ENCODE data around the gene ELL3. TPM values are rescaled to one million over a fixed set of nuclear protein-coding genes. Genes with fewer than 3 reads are reported as not detected.

The ELL3 gene
- total and polyA plus RNA-seq, 2 experiments from 2014 or later = 4.3 TPM; not detected in 1

DNA sequence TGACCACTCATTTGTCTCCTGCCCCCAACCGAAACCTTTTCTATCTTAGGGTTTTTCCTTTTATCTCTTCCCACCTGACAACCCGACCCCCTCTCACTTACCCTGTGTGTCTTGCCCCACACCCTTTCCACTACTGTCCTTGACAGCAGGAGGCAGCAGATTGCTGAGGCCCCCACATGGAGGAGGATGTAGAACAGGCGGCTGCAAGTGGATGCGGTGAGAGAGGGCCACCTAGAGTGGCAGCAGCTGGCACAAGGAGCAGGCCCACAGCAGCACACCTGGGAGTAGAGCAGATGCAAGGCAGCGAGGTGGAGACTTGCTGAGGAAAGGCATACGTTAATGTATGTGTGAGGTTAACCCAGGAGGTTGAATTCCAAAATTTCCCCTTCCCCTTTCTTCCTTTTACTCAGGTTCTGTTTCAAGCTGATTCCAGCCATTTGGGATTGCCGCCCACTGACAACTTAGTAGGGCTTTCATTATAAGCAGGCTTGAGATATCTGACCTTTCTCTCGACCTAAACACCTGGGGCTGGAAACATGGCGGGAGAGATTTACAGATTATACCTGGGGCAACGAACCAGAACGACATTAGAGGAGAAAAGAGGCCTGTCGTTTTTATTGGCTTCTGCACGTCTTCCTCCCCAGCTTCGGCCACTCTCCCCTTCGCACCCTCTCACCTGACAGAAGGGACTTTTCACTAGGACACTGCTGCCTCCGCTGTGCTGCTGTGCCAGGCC, 22.6 kb upstream of the ELL3 start:
- Histone ChIP-seq H3K4me1 (ENCODE audit: low read depth) (peaks cover 14% of the 10 kb centered on the region), H3K27ac (peak overlapping the region; percentile 89), H3K9me3 (ENCODE audit: low read depth) (no peaks in the 10 kb centered on the region), H3K36me3 (peaks cover 21% of the 10 kb centered on the region), H3K27me3 (no peaks in the 10 kb centered on the region), H3K4me3 (no peak overlapping the region)
- DNase-seq (ENCODE audit: low read depth in 1 of 2, low spot score in 1 of 2) = no peak
- TF ChIP-seq, protein P1, sequence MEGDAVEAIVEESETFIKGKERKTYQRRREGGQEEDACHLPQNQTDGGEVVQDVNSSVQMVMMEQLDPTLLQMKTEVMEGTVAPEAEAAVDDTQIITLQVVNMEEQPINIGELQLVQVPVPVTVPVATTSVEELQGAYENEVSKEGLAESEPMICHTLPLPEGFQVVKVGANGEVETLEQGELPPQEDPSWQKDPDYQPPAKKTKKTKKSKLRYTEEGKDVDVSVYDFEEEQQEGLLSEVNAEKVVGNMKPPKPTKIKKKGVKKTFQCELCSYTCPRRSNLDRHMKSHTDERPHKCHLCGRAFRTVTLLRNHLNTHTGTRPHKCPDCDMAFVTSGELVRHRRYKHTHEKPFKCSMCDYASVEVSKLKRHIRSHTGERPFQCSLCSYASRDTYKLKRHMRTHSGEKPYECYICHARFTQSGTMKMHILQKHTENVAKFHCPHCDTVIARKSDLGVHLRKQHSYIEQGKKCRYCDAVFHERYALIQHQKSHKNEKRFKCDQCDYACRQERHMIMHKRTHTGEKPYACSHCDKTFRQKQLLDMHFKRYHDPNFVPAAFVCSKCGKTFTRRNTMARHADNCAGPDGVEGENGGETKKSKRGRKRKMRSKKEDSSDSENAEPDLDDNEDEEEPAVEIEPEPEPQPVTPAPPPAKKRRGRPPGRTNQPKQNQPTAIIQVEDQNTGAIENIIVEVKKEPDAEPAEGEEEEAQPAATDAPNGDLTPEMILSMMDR (IDR thresholded peaks at IDR 0.05; ENCODE audit: low read depth, low read length) = no peak

DNA sequence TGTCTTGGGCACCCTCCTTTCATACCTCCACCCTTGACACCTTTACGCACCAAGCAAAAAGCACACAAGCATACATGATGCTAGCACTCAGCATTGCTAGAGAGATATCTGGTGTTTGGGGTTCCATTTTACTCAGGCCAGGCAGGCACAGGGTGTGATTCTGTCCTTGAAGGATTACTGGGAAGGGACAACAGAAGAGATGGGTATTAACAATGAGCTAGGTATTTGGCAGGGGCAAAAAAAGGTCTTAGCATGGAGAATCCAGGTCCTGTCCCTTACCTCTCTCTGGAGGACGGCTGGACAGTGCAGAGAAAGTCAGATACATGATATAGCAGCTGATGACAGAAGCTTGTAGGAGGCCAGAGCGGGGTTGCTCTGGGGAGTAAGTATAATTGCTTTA, 19.8 kb upstream of the ELL3 start:
- Histone ChIP-seq H3K9me3 (ENCODE audit: low read depth) (no peaks in the 10 kb centered on the region), H3K27ac (peak overlapping the region; percentile 69), H3K36me3 (peaks cover 11% of the 10 kb centered on the region), H3K4me1 (ENCODE audit: low read depth) (peaks cover 27% of the 10 kb centered on the region), H3K4me3 (no peak overlapping the region), H3K27me3 (no peaks in the 10 kb centered on the region)
- DNase-seq (ENCODE audit: low read depth in 1 of 2, low spot score in 1 of 2) = no peak
- TF ChIP-seq, protein P1 (IDR thresholded peaks at IDR 0.05; ENCODE audit: low read depth, low read length) = no peak

DNA sequence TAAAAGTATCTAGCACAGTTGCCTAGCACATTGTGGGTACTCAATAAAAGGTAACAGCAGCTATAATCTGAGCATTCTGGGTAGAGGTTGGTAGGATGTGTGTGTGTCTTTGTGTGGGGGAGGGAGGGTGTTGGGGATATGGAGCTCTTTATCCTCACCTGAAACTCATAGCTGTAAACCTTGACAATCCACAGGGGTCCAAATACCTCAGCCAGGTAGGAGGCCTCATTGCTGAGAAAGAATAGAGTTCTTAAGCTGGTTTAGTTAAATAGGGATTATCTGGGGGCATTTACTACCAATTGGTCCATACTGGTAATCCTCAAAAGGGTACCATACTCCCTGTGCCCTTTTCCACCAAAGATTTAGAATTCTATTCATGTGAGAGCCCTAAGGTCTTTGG, 19.2 kb upstream of the ELL3 start:
- Histone ChIP-seq H3K9me3 (ENCODE audit: low read depth) (no peaks in the 10 kb centered on the region), H3K27me3 (no peaks in the 10 kb centered on the region), H3K36me3 (peaks cover 11% of the 10 kb centered on the region), H3K4me1 (ENCODE audit: low read depth) (peaks cover 22% of the 10 kb centered on the region), H3K27ac (peak overlapping the region; percentile 69), H3K4me3 (no peak overlapping the region)
- DNase-seq (ENCODE audit: low read depth in 1 of 2, low spot score in 1 of 2) = no peak
- TF ChIP-seq, protein P1 (IDR thresholded peaks at IDR 0.05; ENCODE audit: low read depth, low read length) = no peak

DNA sequence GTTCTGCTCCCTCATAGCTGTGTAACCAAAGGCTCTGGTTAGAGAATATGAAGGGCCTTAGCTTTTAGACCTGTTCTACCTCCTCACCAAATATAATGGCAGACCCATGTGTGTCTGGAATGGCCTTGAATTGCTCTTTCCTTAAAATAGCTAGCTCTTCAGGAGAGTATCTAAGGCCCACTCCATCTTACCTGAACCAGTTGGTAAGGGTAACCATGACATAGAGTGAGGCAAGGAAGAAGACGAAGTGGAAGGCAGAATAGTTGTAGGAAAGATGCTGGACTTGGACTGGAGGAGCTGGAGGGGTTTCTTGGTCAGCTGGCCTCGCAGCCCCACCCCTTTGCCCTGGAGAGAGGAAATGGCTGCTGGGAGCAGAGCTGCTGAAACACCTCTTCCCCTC, 18.4 kb upstream of the ELL3 start:
- no peak overlapping the region for H3K4me3 ChIP-seq
- TF ChIP-seq, protein P1 (IDR thresholded peaks at IDR 0.05; ENCODE audit: low read depth, low read length) = no peak
- no peaks in the 10 kb centered on the region for H3K27me3 ChIP-seq
- peak overlapping the region; percentile 58 for H3K27ac ChIP-seq
- H3K9me3 ChIP-seq (ENCODE audit: low read depth) = no peaks in the 10 kb centered on the region
- DNase-seq (ENCODE audit: low read depth in 1 of 2, low spot score in 1 of 2) = no peak
- H3K4me1 ChIP-seq (ENCODE audit: low read depth) = peaks cover 22% of the 10 kb centered on the region
- peaks cover 11% of the 10 kb centered on the region for H3K36me3 ChIP-seq

DNA sequence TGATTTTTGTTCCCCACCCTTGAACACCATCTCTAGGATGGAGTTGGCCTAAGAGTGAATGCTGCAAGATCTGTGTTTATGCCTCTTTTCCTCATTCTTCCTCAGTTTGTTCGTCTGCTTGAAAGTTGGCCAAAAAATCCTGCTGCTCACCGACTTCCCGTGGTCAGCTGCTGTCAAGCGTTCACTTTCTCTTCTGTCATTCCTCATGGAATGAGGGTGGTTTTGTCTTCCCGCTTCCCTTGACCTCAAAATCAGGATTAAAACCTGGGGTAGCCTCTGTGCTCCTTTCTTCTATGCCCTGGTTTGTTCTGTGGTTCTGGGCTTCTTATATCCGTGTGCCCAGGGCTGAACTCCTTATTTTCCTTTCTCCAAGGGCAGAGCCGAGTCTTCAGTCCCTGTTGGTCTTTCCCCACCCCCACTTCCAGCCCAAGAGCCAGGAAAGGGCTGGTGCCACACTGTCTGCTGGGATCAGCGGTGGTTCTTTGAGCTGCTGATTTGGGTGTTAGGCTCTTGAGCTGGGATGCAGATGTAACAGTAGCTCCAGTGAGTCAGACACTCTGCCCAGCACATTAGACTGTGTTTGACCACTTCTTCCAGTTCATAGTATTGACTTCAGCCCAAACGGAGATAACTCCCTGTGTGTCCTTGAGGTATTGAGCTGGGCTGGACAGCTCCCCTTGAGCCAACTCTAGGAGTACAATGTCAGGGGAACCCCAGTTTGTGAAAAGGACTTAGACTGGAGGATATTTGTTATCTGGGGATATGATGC, 17.7 kb upstream of the ELL3 start:
- peak overlapping the region; percentile 58 for H3K27ac ChIP-seq
- H3K4me1 ChIP-seq (ENCODE audit: low read depth) = peaks cover 22% of the 10 kb centered on the region
- peaks cover 11% of the 10 kb centered on the region for H3K36me3 ChIP-seq
- DNase-seq (ENCODE audit: low read depth in 1 of 2, low spot score in 1 of 2) = peak; percentile 46 to 67
- no peak overlapping the region for H3K4me3 ChIP-seq
- TF ChIP-seq, protein P1 (IDR thresholded peaks at IDR 0.05; ENCODE audit: low read depth, low read length) = no peak
- no peaks in the 10 kb centered on the region for H3K9me3 ChIP-seq (ENCODE audit: low read depth)
- no peaks in the 10 kb centered on the region for H3K27me3 ChIP-seq
